GM12864 (cell line): ENCODE measurements around the gene ATRNL1.

ENCODE experiments used
- DNase-seq: peaks from one replicate; pipeline ENCODE4 v3.0.0-alpha.2; 2011; ENCODE audit warnings: low read depth
- H3K4me3 ChIP-seq: 2 replicates; pipeline ENCODE4 v1.5.1; 2011; ENCODE audit warnings: mild to moderate bottlenecking, low read depth, low read length, control low read depth
- TF ChIP-seq, protein P1 (sequence below): IDR thresholded peaks from 2 replicates; pipeline ENCODE4 v1.5.1; 2011; ENCODE audit warnings: low read depth, mild to moderate bottlenecking, moderate library complexity, low read length, control low read depth, inconsistent platforms; ENCODE audit errors: missing control alignments

ATRNL1 gene

GRCh38 chr10:115871855-115872254, 778.7 kb downstream of the ATRNL1 start:
- no peak overlapping the region for H3K4me3 ChIP-seq
- TF ChIP-seq, protein P1, sequence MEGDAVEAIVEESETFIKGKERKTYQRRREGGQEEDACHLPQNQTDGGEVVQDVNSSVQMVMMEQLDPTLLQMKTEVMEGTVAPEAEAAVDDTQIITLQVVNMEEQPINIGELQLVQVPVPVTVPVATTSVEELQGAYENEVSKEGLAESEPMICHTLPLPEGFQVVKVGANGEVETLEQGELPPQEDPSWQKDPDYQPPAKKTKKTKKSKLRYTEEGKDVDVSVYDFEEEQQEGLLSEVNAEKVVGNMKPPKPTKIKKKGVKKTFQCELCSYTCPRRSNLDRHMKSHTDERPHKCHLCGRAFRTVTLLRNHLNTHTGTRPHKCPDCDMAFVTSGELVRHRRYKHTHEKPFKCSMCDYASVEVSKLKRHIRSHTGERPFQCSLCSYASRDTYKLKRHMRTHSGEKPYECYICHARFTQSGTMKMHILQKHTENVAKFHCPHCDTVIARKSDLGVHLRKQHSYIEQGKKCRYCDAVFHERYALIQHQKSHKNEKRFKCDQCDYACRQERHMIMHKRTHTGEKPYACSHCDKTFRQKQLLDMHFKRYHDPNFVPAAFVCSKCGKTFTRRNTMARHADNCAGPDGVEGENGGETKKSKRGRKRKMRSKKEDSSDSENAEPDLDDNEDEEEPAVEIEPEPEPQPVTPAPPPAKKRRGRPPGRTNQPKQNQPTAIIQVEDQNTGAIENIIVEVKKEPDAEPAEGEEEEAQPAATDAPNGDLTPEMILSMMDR: no peak
- DNase-seq: no peak

DNA sequence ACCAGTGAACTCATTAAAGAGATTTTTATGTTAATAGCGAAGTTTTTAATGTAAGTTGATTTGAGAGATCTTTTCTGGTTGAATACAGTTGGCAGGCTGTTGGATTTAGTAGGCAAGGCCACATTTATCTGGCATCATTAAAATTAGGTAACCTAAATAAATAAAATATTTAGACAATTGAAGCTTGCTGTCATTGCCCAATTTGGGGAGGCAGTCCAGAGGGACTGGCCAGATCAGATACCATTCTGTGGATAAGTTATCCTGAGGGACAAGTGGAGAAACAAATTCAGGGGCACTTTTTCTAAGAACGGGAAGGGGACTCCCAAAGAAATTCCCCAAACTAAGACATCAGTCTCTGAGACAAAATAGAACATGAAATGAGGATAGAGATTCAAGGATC, 782.0 kb downstream of the ATRNL1 start:
- TF ChIP-seq, protein P1: no peak
- H3K4me3 ChIP-seq: no peak overlapping the region
- no peak for DNase-seq

DNA sequence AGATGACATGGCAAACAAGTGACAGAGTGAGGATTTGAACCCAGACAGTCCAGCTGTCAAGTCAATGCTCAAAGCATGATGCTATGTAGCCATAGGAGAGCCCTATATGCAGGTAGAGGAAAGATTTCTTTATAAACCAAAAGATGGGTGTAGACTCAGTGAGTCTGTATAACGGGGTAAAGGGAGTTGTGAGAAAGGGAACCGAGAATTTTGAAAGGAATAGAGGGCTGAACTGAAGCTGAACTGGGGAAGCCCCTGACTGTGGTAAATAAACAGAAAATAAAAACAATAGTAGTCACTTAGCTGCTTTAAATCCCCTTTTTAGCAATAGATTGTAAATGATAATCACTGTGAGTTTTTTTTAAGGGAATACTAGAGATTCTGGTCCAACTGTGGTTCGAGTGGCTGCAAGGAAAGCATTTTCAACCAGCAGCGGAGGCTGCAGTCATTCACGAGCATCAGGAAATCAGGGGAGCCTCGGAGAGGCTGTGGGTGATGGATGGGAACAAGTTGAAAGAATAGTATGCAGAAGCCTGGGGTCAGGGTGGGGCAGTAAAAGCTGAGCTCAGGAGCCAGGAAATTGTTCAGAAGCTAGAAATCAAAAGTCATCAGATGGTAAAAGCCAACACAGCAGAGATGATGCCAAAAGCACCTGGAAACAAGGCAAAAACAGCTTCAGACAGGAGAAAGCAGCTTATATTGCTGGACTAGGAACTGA, 786.4 kb downstream of the ATRNL1 start:
- DNase-seq: no peak
- no peak overlapping the region for H3K4me3 ChIP-seq
- TF ChIP-seq, protein P1: no peak

GRCh38 chr10:115882021-115882420, 788.9 kb downstream of the ATRNL1 start:
- no peak for DNase-seq
- TF ChIP-seq, protein P1: no peak

DNA sequence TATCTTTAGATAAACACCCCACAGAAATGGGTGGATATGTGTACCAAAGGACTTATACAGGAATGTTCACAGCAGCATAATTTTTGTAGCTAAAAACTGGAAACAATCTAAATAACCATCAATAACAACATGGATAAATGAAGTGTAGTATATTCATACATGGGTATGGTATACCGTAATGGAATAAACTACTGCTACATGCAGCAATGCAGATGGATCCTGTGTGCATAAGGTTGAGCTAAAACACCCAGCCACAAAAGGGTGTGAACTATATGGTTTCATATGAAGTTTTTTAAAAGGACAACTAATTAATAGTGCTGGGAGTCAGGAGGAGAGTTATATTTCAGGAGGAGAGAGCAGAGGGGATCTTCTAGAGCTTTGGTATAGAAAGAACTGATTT, 790.2 kb downstream of the ATRNL1 start:
- TF ChIP-seq, protein P1: no peak
- no peak for DNase-seq
- no peak overlapping the region for H3K4me3 ChIP-seq

More at GRCh38 chr10:115882021-115882420, 788.9 kb downstream of the ATRNL1 start:
- no peak overlapping the region for H3K4me3 ChIP-seq

- TF ChIP-seq, protein P1: no peak
- no peak overlapping the region for H3K4me3 ChIP-seq
- no peak for DNase-seq
Measured at GRCh38 chr10:115884331-115884730, 791.2 kb downstream of the ATRNL1 start.

DNA sequence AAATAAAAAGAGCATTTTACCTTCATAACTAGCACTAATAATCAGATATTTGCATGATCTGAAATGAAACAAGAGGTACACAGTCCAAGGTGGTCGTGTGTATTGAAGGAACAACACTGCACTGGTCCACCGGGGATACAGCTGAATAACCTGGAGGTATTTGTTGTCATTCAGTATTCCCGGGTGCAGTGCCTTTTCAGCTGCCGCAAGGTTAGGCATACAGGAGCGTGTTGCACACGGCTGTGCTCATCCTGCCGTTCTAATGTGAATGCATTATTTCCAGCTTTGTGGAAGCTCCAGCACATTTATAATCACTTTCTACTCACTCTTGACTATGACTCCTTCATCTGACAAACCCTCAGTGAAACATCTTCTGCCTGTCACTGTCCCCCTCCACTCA, 802.0 kb downstream of the ATRNL1 start:
- DNase-seq: no peak
- no peak overlapping the region for H3K4me3 ChIP-seq
- TF ChIP-seq, protein P1: no peak
